DMS153 (cell line): ENCODE results near the gene WHRN.

Source experiments
- DNase-seq: peaks from one replicate; lab custom pipeline; 2025; lab: John Stamatoyannopoulos, UW

The WHRN gene

DNA sequence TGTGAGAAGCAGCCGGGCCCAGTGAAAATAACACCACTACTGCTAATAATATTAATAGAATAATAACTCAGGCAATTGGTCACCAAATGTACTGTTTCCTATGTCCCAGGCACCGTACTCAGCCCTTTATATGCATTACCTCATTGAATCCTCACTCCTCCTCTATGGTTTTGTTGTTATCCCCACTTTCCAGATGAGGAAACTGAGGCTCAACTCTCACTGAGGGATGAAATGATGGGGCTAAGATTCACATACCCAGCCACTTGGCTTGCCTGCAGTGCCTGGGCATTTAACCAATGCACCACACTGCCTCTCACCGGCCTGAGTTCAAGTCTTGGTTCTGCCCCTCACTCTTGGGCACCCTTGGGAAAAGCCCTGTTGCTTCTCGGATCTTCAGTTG, 34.1 kb downstream of the WHRN start:
- no peak for DNase-seq

DNA sequence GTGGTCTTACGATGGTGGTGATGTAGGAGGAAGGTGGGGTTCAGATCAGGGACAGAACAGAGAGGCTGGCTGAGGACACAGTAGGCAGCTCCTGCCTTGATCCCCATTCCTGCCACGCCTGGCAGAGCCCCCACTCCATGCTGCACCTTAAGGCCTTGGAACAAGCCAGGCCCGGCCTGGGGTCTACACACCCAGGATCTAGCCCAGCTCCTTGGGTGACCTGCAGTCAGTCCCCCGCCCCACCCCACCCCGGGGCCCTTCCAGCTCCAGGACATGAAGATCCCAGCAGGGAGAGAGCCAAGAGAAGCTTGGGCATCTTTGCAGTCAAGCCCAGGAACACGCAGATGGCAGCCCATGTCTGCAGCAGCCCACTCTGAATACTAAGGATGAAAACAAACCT, 34.7 kb downstream of the WHRN start:
- DNase-seq, result no peak

DNA sequence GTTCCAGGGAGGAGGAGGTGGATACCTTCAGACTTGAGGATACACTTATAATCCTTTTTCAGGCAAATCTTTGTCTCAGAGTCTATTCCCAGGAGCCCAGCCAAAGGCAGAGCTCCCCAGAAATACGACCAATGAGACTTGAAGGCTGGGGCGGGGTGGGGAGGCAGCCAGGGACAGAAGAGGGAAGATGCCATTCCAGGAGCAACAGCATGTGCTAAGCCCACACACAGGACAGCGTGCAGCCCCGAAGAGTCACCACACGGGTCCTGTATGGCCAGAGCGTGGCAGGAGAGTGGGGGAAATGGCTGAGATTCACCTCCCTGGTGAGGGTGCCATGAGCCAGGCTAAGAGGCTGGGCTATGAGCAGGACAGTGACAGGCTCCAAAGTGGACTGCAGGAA, 35.2 kb downstream of the WHRN start:
- DNase-seq, result no peak

DNA sequence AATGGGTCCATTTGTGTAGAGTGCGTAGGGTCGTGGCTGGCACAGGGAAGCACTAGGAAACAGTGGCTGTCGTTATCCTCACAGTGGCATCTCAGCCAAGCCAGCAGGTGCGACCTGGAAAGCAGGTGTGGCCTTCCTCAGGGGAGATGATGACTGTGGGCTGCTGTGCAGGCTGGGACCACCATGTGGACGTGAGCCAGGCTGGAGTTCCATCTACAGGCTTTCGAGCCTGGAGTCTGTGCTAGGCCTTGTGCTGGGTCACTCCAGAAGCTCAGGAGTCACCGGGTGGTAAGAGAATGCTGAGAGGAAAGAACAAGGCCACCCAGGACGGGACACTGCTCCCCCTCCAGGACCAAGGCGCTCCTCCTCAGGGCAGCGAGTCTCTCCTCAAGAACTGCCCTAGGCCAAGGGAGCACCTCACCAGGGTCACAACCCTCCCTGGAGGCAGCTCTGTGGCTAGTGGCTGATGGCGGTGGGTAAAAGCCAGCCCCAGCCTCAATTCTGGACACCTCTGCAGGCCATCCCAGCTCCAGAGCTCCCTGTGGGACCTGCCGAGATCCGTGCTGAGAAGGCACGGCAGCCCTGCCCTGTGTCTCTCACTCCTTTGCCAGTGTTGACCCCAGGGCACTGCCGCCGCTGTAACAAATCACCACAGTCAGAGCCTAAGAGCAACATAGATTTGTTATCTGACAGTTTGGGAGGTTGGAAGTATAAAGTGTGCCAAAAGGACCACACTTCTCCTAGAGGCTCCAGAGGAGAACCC, 36.0 kb downstream of the WHRN start:
- DNase-seq, result no peak

DNA sequence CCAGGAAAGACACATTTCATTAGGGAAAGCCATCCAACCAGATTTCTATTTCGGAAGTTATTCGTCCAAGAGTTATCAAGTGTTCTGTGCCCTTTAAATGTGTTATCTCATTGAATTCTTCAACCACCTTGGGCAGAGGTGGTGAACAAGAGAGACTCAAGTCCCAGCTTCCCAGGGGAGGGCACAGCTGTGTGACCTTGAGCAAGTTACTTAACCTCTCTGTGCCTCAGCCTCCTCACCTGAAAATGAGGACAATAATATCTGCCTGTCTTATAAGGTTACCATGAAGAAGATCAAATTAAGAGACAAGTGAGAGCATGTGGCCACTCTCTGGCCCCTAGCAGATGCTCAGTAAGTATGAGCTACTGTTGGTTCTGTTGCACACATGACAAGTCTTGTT, 37.4 kb downstream of the WHRN start:
- DNase-seq, result no peak

DNA sequence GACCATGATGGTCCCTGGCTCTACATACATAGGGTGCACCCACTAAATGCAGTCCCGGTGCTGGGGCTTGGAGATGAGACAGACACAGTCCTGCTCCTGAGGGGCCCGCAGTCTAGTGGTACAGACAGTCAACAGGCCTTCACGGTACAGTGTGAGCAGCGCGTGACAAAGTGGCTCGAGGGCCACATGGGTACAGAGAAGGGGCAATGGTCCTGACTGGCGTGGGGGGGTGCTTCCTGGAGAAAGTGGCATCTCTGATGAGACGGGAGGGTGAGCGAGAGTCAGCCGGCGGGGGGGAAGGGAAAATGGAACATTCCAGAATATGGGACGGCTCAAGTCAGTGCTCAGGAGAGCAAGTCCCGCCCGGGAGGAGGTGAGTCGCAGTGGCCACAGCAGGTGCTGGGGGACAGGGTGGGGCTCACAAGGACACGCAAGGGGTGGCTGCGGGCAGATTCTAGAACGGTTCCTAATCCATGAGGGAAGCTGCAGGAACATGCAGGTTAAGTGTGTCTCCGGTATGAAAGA, 38.0 kb downstream of the WHRN start:
- no peak for DNase-seq

DNA sequence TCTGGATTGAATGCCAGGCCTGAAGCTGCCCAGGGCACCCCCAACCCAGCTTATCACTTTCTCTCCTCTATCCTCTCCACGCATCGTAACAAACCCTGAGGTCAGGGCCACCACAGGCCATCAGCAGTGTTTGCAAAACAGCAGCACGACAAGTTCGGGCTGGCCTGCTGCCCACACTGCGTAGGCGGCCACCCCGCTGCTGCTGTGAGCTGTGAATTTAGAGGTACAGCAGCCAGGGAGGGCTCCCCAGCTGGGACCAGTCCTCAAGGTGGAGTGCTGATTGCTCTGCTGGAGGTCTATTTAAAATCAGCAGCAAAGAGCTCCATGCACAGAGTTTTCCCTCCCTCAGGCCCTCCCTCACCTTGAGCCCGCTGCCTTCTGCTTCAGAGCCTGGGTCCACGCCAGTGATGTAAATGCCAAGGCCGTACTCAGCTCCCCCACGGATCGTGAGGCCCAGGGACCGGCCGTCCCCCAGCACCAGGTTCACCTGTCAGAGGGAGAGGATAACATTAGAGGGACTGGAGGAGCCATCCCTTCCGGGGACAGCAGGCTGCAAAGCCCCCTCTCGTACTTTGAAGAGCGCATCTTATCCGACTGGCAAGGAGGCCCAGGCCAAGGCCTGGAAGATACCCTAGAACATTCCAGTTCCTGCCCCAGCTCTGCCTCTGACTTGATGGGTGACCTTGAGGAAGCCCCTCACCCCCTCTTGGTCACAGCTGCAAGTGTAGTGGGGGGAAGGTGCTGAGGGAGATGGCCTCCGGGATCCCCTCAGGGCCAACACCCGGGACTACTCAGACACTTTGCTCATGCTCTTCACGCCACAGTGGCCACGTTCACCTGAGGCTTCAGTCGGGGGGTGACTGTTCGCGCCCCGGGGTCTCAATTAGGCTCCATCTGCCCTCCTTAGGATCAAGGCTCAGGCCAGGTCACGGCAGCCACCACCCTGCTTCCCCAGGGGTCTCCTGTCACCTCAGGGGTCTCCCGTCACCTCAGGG, 39.1 kb downstream of the WHRN start:
- DNase-seq, result no peak

DNA sequence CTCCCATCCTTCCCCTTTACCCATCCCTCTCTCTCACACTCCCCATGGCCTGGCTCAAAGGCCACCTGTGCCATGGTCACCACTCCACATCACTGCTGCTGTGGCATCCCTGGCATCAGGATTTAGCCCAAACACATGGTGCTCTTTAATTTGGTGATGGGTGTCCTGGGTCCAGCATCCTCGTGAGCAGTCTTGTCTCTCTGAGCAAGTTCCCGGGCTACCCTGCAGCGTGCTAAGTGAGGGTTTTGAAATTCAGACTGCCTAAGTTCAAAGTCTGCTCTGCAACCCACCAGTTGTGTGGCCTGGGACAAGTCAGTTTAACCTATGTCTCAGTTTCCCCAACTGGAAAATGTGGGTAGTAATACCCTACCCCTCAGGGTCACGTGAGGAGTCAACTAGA, 39.9 kb downstream of the WHRN start:
- no peak for DNase-seq

DNA sequence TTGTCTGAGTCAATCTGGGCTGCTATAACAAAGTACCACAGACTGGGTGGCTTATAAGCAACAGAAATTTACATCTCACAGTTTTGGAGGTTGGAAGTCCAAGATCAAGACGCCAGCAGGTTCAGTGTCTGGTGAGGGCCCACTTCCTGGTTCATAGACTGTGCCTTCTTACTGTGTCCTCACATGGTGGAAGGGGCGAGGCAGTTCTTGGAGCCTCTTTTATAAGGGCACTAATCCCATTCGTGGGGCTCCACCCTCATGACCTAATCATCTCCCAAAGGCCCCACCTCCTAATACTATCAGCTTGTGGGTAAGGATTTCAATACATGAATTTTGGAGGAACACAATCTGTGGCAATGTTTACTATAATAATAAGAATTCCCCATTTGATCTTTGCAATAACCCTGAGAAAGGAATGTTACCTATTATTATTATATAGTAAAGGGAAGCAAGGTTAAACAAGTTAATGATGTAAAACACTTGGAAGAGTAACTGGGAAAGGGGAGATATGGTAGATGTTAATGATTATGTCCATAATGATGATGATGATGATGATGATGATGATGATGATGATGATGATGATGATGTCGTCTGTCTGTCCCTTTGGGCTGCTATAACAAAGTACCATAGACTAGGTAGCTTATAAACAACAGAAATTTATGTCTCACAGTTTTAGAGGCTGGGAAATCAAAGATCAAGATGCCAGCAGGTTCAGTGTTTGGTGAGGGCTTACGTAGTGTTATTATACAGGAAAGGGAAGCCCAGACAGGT, 40.8 kb downstream of the WHRN start:
- DNase-seq, result no peak

DNA sequence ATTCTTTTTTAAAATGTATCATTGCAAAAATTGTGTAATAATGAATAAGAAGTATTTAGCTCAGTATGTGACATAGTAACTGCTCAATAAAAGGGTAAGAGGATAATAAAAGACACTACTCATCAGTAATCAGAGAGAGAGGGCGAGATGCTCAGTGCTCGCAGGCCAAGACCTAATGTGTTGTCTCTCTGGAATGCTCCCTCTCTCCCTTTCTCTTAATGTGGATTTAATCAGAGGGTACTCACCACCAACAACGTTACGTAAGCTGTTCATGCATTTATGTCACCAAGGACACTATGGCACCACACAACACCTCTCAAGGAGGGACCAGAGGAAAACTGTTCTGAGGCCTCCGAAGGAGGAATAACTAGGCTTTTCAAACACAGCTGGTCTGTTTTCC, 42.5 kb downstream of the WHRN start:
- DNase-seq, result no peak

DNA sequence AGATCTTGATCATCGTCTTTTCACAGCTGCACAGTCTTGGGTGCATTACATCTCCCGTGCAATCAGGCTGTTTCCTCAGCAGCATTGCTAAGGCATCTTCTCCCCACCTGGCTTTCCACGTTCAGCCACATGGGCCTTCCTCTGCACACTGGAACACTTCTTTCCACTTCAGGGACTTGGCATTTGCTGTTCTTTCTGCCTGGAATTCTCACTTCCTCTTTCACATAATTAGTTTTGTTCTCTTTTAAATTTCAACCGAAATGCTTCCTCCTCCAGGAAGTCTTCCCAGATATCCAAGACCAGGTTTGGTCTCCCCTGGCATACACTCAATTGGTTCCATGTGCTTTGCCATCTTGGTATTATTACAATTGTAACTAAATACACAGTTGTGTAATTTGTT, 43.8 kb downstream of the WHRN start:
- DNase-seq, result no peak

DNA sequence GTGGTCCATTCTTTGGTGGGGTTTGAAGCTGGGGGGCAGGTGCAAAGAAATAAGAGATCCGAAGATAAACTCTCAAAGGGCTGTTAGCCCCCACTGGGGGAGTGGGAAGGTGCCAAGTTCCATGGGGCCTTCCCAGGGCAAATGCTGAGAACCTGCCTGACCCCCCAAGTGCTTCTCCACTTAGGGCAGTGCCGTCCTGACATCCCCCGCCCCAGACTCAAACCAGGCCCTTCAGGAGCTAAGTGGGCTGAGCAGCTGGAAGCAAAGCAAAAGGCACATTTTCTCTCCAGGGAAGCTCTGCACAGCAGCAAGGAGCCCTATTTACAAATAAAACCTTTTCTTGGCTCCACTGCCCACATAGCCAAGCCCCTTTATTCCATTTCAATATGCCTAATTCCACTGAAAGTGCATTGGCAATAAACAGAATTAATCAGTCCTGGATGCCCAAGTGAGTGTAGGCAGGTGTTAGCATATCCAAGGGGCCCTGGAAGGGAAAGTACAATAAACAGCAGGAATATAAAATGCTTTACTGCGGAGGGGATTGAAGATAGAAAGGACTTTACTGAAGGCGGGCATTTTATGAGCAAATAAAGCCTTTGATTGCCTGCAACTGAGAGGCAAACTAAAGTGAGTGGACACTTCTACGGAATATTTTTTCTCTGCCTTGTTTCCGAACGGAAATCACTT, 44.6 kb downstream of the WHRN start:
- DNase-seq, result no peak

DNA sequence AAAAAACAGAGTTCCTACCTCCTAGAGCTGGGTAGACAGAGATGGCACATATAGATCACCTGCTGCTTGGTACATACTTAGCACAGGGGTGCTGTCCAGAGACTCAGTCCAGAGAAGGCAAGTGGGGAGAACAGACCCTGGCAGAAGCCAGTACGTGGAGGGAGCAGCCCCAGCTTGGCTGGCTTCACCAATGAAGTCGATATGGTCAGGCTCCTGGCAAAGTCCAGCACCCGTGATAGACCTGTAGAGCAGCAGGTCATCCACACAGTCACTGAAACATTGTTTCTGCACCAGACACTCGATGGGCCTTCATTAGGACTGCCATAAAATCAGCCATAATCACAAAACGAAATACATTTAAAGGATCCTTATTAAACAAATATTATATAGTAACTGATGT, 45.8 kb downstream of the WHRN start:
- no peak for DNase-seq

DNA sequence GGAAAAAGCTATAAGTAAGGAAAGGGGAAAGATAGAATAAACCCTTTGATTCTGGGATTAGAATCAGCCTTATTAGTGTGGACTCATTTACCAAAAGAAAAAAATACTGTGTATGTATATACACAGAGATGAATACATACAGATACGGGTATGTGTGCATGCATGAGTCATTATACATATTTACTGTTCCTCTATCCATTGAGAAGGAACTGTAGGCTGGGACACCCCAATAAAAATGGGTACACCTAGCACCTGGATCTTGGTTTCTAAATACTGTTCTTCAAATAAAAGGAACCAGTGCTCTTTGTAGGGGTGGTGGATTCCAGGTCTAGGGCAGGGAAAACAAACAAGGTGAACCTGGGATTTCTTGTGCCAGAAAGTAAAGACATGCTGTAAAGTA, 48.3 kb downstream of the WHRN start:
- no peak for DNase-seq

DNA sequence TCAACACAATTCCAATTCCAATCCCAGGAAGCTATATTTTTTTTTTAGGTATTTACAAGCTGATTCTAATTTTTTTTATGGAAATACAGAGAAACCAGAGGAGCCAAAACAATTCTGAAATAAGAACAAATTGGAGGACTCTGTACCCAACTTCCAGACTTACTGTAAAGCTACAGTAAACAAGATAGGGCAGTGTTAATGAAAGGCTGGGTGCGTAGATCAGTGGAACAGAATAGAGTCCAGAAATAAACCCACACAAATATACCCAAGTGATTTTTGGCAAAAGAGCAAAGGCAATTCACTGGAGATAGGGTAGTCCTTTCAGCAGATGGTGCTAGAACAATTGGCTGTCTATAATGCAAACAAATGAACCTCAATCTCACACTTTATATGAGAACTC, 50.6 kb downstream of the WHRN start:
- no peak for DNase-seq

DNA sequence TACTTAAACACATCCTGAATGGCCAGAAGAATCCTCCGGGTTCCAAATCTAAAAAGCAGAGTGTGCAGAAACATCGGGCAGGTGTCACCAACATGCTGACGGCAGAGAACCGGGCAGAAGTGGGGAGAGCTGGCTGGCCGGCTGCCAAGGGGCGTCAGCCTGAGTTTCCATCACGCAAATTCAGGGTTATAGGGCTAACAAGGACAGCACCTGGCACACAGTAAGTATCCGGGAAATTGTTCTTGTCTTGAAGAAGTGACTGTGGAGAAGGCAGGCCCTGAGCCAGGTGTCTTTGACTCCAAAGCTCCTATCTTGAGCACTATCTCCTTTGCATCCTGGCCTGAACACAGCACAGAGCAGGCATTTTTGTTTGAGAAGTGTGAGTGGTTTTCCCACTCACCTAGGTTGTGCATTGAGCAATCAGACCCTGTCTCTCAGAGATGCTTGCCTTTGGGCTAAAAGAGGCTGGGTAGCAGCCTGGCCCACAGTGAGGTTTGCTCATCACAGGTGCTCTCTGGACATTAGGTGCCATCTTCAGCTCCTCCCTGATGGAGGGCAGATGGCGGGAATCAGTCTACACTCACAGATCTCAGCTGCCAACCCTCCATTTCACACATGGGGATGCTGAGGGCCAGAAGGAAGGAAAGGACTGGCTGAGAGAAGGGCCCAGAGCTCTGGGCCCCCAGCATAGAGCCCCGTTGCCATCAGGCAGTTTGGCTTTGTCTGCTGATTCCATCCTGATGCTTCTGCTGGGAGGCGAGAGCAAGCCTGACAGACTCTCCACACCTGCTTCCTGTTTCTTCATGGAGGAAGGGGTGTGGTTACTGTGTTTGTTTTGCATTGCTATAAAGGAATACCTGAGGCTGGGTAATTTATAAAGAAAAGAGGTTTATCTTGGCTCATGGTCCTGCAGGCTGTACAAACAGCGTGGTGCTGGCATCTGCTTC, 52.8 kb downstream of the WHRN start:
- peak; percentile 78 for DNase-seq

DNA sequence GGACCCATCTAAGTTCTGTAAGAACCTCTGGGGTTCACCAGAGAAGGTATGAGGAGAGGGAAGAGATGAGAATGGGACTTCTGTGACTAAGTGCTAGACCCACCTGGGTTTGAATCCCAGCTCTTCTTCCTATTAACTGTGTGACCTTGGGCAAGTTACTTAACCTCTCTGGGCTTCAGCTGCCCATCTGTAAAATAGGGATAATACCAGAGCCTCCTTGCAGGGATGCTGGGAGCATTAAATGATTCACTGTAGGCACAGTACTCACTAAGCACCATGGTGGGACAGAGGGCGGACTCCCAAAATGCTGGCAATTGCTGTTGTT, 53.6 kb downstream of the WHRN start:
- DNase-seq, result no peak

DNA sequence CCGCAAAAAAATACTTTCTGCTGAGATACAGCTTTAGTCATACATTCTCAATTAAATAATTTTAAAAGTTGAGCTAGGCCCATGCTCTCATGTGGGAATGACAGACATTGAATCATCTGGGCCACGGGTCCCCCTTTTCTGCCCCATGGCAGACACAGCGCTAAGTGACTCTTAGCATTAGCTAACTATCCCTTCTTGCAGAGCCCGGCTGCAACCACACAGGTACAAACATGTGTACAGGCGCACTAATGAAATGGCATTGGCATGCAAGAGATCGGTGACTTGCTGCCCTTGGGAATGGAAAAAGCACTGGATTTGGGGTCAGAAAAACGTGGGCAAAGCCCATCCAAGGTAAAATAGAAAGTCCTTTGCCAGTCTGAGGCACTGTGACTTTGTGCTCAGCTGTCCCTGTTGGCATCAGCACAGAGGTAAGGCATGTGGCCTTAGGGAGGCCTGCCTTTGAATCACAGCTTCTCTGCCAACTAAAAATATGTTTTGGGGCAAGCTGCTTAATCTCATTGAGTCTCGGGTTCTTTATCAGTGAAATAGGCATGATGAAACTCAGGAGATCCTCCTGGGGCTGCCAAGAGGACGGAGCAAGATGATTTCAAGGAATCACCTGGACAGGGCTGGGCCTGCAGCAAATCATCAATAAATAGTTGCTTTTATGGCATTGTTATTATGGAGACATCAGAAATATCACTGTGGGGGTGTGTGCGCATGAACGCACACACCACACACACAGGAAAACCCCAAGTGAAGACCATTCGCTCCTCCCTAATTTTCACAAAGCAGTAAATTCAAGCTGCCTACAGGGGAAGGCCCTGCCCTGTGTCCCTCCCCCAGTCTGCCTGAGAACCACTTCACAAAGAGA, 54.2 kb downstream of the WHRN start:
- no peak for DNase-seq

DNA sequence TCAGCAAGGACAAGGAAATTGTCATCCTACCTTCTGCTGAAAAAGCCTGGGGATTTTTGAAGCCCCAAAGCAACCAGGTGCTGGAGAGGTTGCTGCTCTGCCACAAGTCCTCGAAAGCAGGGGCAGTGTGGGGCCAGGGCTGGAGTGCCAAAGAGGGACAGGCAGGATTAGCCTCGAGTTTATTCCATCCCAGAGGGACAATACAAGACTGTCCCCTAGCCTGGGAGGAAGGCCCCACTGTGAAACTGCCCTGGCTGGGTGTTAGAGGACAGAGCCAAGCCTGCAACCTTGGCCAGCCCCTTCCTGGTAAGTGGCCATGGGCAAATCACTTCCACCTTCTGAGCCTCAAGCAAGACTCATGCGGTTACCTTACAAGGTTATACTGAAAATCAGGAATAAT, 55.1 kb downstream of the WHRN start:
- no peak for DNase-seq

DNA sequence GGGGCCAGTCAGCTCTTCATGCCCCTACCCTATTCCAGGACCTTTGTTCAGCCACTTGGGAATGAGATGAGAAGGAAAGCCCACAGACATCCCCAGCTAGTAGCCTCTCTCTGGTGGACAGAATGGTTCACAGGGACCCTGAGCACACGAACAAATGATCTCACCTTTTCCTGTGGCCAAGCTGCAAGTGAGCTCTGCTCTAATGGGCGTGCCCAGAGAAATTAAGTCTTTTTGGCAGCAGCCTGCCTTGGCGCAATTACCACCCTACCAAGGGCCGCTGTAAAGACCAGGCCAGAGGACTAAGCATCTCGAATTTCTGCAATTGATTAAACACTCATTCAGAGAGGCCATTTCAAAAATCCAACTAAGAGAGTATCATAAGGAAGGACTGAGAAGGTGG, 56.0 kb downstream of the WHRN start:
- no peak for DNase-seq
